H9 (cell line): ENCODE data around the gene DNAJC25. TPM values are rescaled to one million over a fixed set of nuclear protein-coding genes. Genes with fewer than 3 reads are reported as not detected.
"Not testable (repeated sequence)": the region's sequence is repeated elsewhere in the genome, so short reads cannot be mapped to it uniquely, and the experiment has no call there.

Source experiments
- DNase-seq: peaks from one replicate; pipeline ENCODE4 v3.0.0-alpha.2; 2017
- H2AFZ ChIP-seq: one replicate; pipeline ENCODE4 v1.6.1; 2013; ENCODE audit warnings: mild to moderate bottlenecking, low read length, control low read depth, moderate library complexity
- H2AK5ac ChIP-seq: 2 replicates; pipeline ENCODE4 v1.6.1; 2013; ENCODE audit warnings: low read length, control low read depth, mixed read lengths; ENCODE audit not compliant: insufficient read length
- H2BK120ac ChIP-seq: one replicate; pipeline ENCODE4 v1.6.1; 2013; ENCODE audit warnings: low read depth, mild to moderate bottlenecking, low read length, control low read depth, inconsistent platforms; ENCODE audit not compliant: poor library complexity, severe bottlenecking
- H2BK12ac ChIP-seq: 2 replicates; pipeline ENCODE4 v1.6.1; 2013; ENCODE audit warnings: low read length, control low read depth, mixed read lengths, low read depth; ENCODE audit not compliant: insufficient read length
- H2BK15ac ChIP-seq: 2 replicates; pipeline ENCODE4 v1.6.1; 2013; ENCODE audit warnings: low read depth, low read length, control low read depth
- H2BK20ac ChIP-seq: one replicate; pipeline ENCODE4 v1.6.1; 2013; ENCODE audit warnings: low read depth, mild to moderate bottlenecking, low read length, control low read depth, inconsistent platforms; ENCODE audit not compliant: poor library complexity, severe bottlenecking
- H2BK5ac ChIP-seq: 2 replicates; pipeline ENCODE4 v1.6.1; 2013; ENCODE audit warnings: low read length, control low read depth, mixed read lengths; ENCODE audit not compliant: insufficient read length
- H3K14ac ChIP-seq: 2 replicates; pipeline ENCODE4 v1.6.1; 2013; ENCODE audit warnings: low read length, control low read depth; ENCODE audit not compliant: insufficient read depth
- H3K18ac ChIP-seq: 2 replicates; pipeline ENCODE4 v1.6.1; 2013; ENCODE audit warnings: low read depth, mild to moderate bottlenecking, mixed read lengths, low read length, control low read depth; ENCODE audit not compliant: insufficient read length
- H3K23ac ChIP-seq: 2 replicates; pipeline ENCODE4 v1.6.1; 2013; ENCODE audit warnings: low read length, control low read depth, mixed read lengths, low read depth; ENCODE audit not compliant: insufficient read length
- H3K23me2 ChIP-seq: 2 replicates; pipeline ENCODE4 v1.6.1; 2013; ENCODE audit warnings: low read depth, mild to moderate bottlenecking, mixed read lengths, low read length, control low read depth; ENCODE audit not compliant: insufficient read length, poor library complexity, severe bottlenecking
- H3K27ac ChIP-seq: 2 replicates; pipeline ENCODE4 v1.5.1; 2013; ENCODE audit warnings: low read length, control low read depth, mixed read lengths, low read depth; ENCODE audit not compliant: insufficient read length
- H3K27me3 ChIP-seq: 2 replicates; pipeline ENCODE4 v1.6.1; 2013; ENCODE audit warnings: low read length, control low read depth, inconsistent platforms; ENCODE audit not compliant: insufficient read depth
- H3K4ac ChIP-seq: 2 replicates; pipeline ENCODE4 v1.6.1; 2013; ENCODE audit warnings: low read depth, mild to moderate bottlenecking, control low read depth, inconsistent platforms, low read length, moderate library complexity
- H3K4me1 ChIP-seq: 2 replicates; pipeline ENCODE4 v1.6.1; 2013; ENCODE audit warnings: low read length, control low read depth, inconsistent platforms; ENCODE audit not compliant: insufficient read depth
- H3K4me2 ChIP-seq: 2 replicates; pipeline ENCODE4 v1.6.1; 2013; ENCODE audit warnings: low read length, control low read depth, mixed read lengths; ENCODE audit not compliant: insufficient read length, insufficient read depth
- H3K56ac ChIP-seq: 2 replicates; pipeline ENCODE4 v1.6.1; 2013; ENCODE audit warnings: low read depth, mild to moderate bottlenecking, mixed read lengths, low read length, control low read depth; ENCODE audit not compliant: insufficient read length
- H3K79me1 ChIP-seq: 2 replicates; pipeline ENCODE4 v1.6.1; 2013; ENCODE audit warnings: low read depth, mild to moderate bottlenecking, moderate library complexity, low read length, control low read depth, inconsistent platforms; ENCODE audit not compliant: insufficient read depth, poor library complexity, severe bottlenecking
- H3K79me2 ChIP-seq: 2 replicates; pipeline ENCODE4 v1.6.1; 2013; ENCODE audit warnings: low read length, control low read depth, inconsistent platforms; ENCODE audit not compliant: insufficient read depth
- H3K9ac ChIP-seq: 2 replicates; pipeline ENCODE4 v1.6.1; 2013; ENCODE audit warnings: low read length, control low read depth, mixed read lengths; ENCODE audit not compliant: insufficient read length; ENCODE audit errors: extremely low read depth
- H3K9me3 ChIP-seq: one replicate; pipeline ENCODE4 v1.6.1; 2013; ENCODE audit warnings: low read depth, low read length, inconsistent platforms; ENCODE audit not compliant: control insufficient read depth
- H3T11ph ChIP-seq: one replicate; pipeline ENCODE4 v1.6.1; 2013; ENCODE audit warnings: mild to moderate bottlenecking, low read length, control low read depth, inconsistent platforms
- H4K20me1 ChIP-seq: one replicate; pipeline ENCODE4 v1.6.1; 2013; ENCODE audit not compliant: control insufficient read depth, insufficient read length, insufficient read depth
- H4K5ac ChIP-seq: 2 replicates; pipeline ENCODE4 v1.6.1; 2013; ENCODE audit warnings: low read depth, mild to moderate bottlenecking, mixed read lengths, low read length, control low read depth; ENCODE audit not compliant: insufficient read length
- H4K8ac ChIP-seq: replicated peaks from 2 replicates; pipeline ENCODE4 v1.6.1; 2013; ENCODE audit warnings: low read length, control low read depth, mixed read lengths, low read depth; ENCODE audit not compliant: insufficient read length
- H4K91ac ChIP-seq: 2 replicates; pipeline ENCODE4 v1.6.1; 2013; ENCODE audit warnings: low read depth, mild to moderate bottlenecking, moderate library complexity, mixed read lengths, low read length, control low read depth; ENCODE audit not compliant: insufficient read length
- H3K27ac Mint-ChIP-seq, 3 experiments: 2 replicates in 2 of 3; 3 replicates in 1 of 3; pipeline ENCODE4 v1.8.0; 2020 to 2021; ENCODE audit warnings: mixed read lengths in 3 of 3, mild to moderate bottlenecking in 1 of 3, moderate library complexity in 1 of 3
- H3K27me3 Mint-ChIP-seq: 2 replicates; pipeline ENCODE4 v1.8.0; 2021; ENCODE audit warnings: low read depth, mild to moderate bottlenecking, moderate library complexity, mixed read lengths
- H3K36me3 Mint-ChIP-seq, 3 experiments: 2 replicates in 2 of 3; 3 replicates in 1 of 3; pipeline ENCODE4 v1.8.0; 2020 to 2021; ENCODE audit warnings: low read depth in 3 of 3, mixed read lengths in 3 of 3; ENCODE audit not compliant: insufficient read depth in 1 of 3
- H3K4me1 Mint-ChIP-seq, 2 experiments: 2 replicates each; pipeline ENCODE4 v1.8.0; 2020; ENCODE audit warnings: mixed read lengths in 2 of 2
- H3K4me3 Mint-ChIP-seq, 2 experiments: 2 replicates in 1 of 2; 3 replicates in 1 of 2; pipeline ENCODE4 v1.8.0; 2020 to 2021; ENCODE audit warnings: mild to moderate bottlenecking in 2 of 2, mixed read lengths in 2 of 2, moderate library complexity in 1 of 2
- H3K9me3 Mint-ChIP-seq, 2 experiments: 2 replicates in 1 of 2; 3 replicates in 1 of 2; pipeline ENCODE4 v1.8.0; 2020; ENCODE audit warnings: mild to moderate bottlenecking in 2 of 2, mixed read lengths in 2 of 2, moderate library complexity in 1 of 2
- CTCF ChIP-seq: fragments of 200-600 bp; sonication (generic); conservative IDR thresholded peaks from 3 replicates; pipeline ENCODE4 v1.8.0; 2021; ENCODE audit warnings: antibody characterized with exemption, mild to moderate bottlenecking
- WGBS: extraction: QIAGEN DNeasy Blood & Tissue Kit; methylation state at CpG from one replicate; pipeline ENCODE4 v1.1.7; 2013; ENCODE audit warnings: missing lambda C conversion rate, low lambda C conversion rate, mixed read lengths; ENCODE audit not compliant: insufficient read length; ENCODE audit errors: extremely low coverage; 5-methylcytosine and 5-hydroxymethylcytosine counted together
- total RNA-seq: library from RNA; stranded (reverse); gene quantifications from 2 replicates; pipeline ENCODE4 v1.2.1, GENCODE V29; 2021

Gene DNAJC25
- total RNA-seq, 1 experiment from 2014 or later, result 7.6 TPM

- H2BK12ac ChIP-seq, result no peak overlapping the region
- H3K36me3 Mint-ChIP-seq, result peaks cover 10 to 37% (median 24%) of the 10 kb centered on the region in 3 experiments
- no peak overlapping the region for H3K23ac ChIP-seq
- no peak for DNase-seq
- H4K5ac ChIP-seq, result no peak overlapping the region
- H3K27ac ChIP-seq, result no peak overlapping the region
- peaks cover 5 to 6% of the 10 kb centered on the region in 2 experiments for H3K4me1 Mint-ChIP-seq
- no peaks in the 10 kb centered on the region for H3K9me3 Mint-ChIP-seq
- H2BK20ac ChIP-seq, result no peak overlapping the region
- no peak overlapping the region for H4K91ac ChIP-seq
- no peak overlapping the region for H2AFZ ChIP-seq
- H3K4ac ChIP-seq, result no peak overlapping the region
- no peak overlapping the region for H3K18ac ChIP-seq
- no peaks in the 10 kb centered on the region for H3K79me1 ChIP-seq
- H2BK120ac ChIP-seq, result no peak overlapping the region
- no peak overlapping the region for H3T11ph ChIP-seq
- no peaks in the 10 kb centered on the region for H4K20me1 ChIP-seq
- no peaks in the 10 kb centered on the region for H3K23me2 ChIP-seq
- no peak overlapping the region for H3K56ac ChIP-seq
- H3K14ac ChIP-seq, result no peak overlapping the region
- TF ChIP-seq CTCF, result no peak
- H2AK5ac ChIP-seq, result no peak overlapping the region
- H3K4me3 Mint-ChIP-seq, result no peak overlapping the region
- WGBS, result no CpG with 5 or more reads among the region's 1 CpG
- no peak overlapping the region for H4K8ac ChIP-seq
- H3K9ac ChIP-seq, result no peak overlapping the region
- no peaks in the 10 kb centered on the region; the same call in 1 of the 2 replicates for H3K79me2 ChIP-seq
- H3K27me3 ChIP-seq, result no peaks in the 10 kb centered on the region
- H3K27me3 Mint-ChIP-seq, result no peaks in the 10 kb centered on the region
- no peak overlapping the region; a peak in 1 of 7 replicates for H3K27ac Mint-ChIP-seq
- H3K9me3 ChIP-seq, result no peaks in the 10 kb centered on the region
- H2BK5ac ChIP-seq, result no peak overlapping the region
- H2BK15ac ChIP-seq, result no peak overlapping the region
- H3K4me2 ChIP-seq, result no peak overlapping the region
- no peaks in the 10 kb centered on the region; the same call in 1 of the 2 replicates for H3K4me1 ChIP-seq
Observed at GRCh38 chr9:111668026-111668573, 37.0 kb downstream of the DNAJC25 start.

- not testable (repeated sequence) for H3K56ac ChIP-seq, H3K9ac ChIP-seq, H3K4ac ChIP-seq, H2BK120ac ChIP-seq, H2AK5ac ChIP-seq, H3K9me3 Mint-ChIP-seq, H3K9me3 ChIP-seq, H3K4me3 Mint-ChIP-seq, H3K4me2 ChIP-seq, H2AFZ ChIP-seq, H2BK12ac ChIP-seq, H3K18ac ChIP-seq, H3K14ac ChIP-seq, H2BK15ac ChIP-seq, DNase-seq, H3K27me3 Mint-ChIP-seq, H4K91ac ChIP-seq, H3K23me2 ChIP-seq, H4K8ac ChIP-seq, H3K4me1 Mint-ChIP-seq, H4K20me1 ChIP-seq, H3K27ac ChIP-seq, H2BK5ac ChIP-seq, H4K5ac ChIP-seq, H3T11ph ChIP-seq, H3K23ac ChIP-seq, H3K79me2 ChIP-seq, H2BK20ac ChIP-seq, H3K27me3 ChIP-seq, H3K4me1 ChIP-seq, H3K79me1 ChIP-seq
- Mint-ChIP-seq H3K36me3 (peaks cover 6 to 33% (median 20%) of the 10 kb centered on the region in 3 experiments; a peak in 6 of 7 replicates), H3K27ac (peak overlapping the region in 1 of 3 experiments; percentile 39; a peak in 2 of 7 replicates)
- WGBS, result no CpG with 5 or more reads among the region's 11 CpGs
Observed at GRCh38 chr9:111668601-111669000, 37.5 kb downstream of the DNAJC25 start.
